ENCODE data around the gene CFAP119.

Gene CFAP119

GRCh38 chr16:30786936-30787612 is 25.2 kb upstream of the CFAP119 start, which contains the start of gene ZNF629:
ZNF629 (minus strand) TSS chr16:30787205; CDS start chr16:30784482, 2,723 bp downstream.
- Histone ChIP-seq H3K9me3 (ENCODE audit: low read length) (no peaks in the 10 kb centered on the region), H3K36me3 (ENCODE audit: insufficient read depth, low read length) (peaks cover 26% of the 10 kb centered on the region), H3K4me1 (ENCODE audit: insufficient read depth, low read length) (peaks cover 17% of the 10 kb centered on the region), H2AFZ (ENCODE audit: low read depth, low read length) (peak within 1 kb of the TSS; percentile 86), H3K27me3 (ENCODE audit: insufficient read depth, low read length) (no peaks in the 10 kb centered on the region), H3K4me3 (ENCODE audit: low read length) (peak within 1 kb of the TSS; percentile 95)

GRCh38 chr16:30786115-30786935 is 24.5 kb upstream of the CFAP119 start:
- H2AFZ ChIP-seq (ENCODE audit: low read depth, low read length): no peak overlapping the region
- H3K4me1 ChIP-seq (ENCODE audit: insufficient read depth, low read length): peaks cover 17% of the 10 kb centered on the region
- no peaks in the 10 kb centered on the region for H3K9me3 ChIP-seq (ENCODE audit: low read length)
- no peaks in the 10 kb centered on the region for H3K27me3 ChIP-seq (ENCODE audit: insufficient read depth, low read length)
- peaks cover 33% of the 10 kb centered on the region for H3K36me3 ChIP-seq (ENCODE audit: insufficient read depth, low read length)
- peak overlapping the region; percentile 95 for H3K4me3 ChIP-seq (ENCODE audit: low read length)

DNA sequence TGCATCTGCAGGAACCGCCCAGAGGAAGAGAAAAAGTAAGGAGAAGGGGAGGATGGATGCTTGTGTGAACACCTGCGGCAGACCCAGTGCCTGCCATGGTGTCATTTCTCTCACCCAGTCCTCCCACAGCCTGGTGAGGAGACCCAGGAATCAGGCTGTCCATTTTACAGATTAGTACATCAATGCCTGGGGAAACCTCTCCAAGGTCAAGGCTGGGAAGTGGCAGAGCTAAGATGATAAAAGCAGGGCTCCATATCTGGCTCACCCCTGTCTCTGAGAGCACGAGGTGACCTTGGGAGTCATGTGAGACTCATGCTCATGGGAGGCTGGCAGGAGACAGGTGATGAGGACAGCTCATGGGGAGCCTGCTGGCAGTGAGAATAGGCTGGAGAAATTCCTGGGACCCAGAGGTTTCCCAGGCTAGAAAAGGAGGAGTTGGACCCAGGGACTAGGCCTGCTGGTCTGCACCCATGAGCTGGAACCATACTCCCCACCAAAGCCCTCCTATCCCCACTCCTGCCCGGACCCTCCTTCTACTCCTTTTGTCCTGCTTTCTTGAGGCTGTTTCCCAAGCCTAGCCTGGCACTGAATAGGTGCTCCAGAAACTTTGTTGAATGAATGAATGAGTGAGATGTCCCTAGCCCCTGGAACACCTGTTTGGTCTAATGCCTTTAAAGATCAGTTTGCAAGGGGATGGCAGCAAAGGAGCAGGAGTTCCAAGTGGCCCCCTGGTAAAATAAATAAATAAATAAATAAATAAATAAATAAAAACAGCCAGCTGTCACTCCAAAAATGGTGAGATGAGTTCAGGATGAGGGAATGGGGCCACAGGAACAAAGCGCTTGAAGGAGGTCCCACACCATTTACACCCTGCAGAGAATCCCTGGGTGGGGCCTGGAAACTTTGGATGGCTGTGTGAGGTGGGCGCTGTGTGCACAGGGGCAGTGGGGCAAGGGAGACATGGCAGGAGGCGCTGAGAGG is 23.6 kb upstream of the CFAP119 start:
- no peak overlapping the region for H2AFZ ChIP-seq (ENCODE audit: low read depth, low read length)
- peaks cover 36% of the 10 kb centered on the region for H3K36me3 ChIP-seq (ENCODE audit: insufficient read depth, low read length)
- peak overlapping the region; percentile 95 for H3K4me3 ChIP-seq (ENCODE audit: low read length)
- peaks cover 17% of the 10 kb centered on the region for H3K4me1 ChIP-seq (ENCODE audit: insufficient read depth, low read length)
- H3K27me3 ChIP-seq (ENCODE audit: insufficient read depth, low read length): no peaks in the 10 kb centered on the region
- no peaks in the 10 kb centered on the region for H3K9me3 ChIP-seq (ENCODE audit: low read length)

DNA sequence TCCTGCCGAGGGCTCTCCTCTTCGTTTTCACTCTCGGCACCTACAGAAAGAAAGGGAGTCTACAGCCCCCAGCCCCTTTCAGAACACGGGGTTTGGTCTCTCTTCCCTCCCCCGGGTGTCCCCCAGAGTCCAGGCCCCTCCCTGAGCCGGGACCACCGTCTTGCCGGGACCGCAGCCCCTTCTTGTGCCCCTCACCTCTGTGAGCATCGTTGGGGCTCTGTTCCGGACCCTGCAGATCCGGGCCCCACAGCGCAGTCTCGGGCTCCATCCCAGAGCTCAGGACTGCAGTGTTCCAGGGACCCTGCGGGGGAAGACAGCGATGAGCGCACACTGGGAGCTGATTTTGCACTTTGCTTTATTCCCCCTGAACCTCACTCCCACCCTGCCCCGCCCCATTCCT is 22.4 kb upstream of the CFAP119 start:
- Histone ChIP-seq H3K9me3 (ENCODE audit: low read length) (no peaks in the 10 kb centered on the region), H3K4me1 (ENCODE audit: insufficient read depth, low read length) (peaks cover 17% of the 10 kb centered on the region), H3K4me3 (ENCODE audit: low read length) (no peak overlapping the region), H3K27me3 (ENCODE audit: insufficient read depth, low read length) (no peaks in the 10 kb centered on the region), H3K36me3 (ENCODE audit: insufficient read depth, low read length) (peaks cover 43% of the 10 kb centered on the region), H2AFZ (ENCODE audit: low read depth, low read length) (no peak overlapping the region)

DNA sequence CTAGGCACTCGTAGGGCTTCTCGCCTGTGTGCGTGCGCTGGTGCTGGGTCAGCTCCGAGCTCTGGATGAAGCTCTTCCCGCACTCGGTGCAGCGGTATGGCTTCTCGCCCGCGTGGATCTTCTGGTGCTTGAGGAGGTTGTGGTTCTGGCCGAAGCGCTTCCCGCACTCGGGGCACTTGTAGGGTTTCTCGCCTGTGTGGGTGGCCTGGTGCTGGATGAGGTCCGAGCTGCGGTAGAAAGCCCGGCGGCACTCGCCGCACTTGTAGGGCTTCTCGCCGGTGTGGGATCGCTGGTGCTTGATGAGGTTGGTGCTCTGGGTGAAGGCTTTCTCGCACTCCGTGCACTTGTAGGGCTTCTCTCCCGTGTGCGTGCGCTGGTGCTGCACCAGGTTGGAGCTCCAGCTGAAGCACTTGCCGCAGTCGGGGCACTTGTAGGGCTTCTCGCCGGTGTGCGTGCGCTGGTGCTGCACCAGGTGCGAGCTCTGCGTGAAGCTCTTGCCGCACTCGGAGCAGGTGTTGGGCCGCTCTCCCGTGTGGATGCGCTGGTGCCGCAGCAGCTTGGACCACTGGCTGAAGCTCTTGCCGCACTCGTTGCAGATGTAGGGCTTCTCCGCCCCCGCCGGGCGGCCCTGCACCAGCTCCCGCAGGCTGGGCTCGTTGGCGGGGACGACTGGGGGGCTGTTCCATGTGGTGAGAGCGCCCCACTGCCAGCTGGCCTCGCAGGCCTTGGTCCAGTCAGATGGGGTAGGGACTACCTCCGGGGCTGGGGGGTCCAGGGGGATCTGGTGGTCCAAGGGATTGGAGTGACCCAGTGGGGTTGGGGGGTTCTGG is 21.6 kb upstream of the CFAP119 start:
- peaks cover 18% of the 10 kb centered on the region for H3K4me1 ChIP-seq (ENCODE audit: insufficient read depth, low read length)
- H3K27me3 ChIP-seq (ENCODE audit: insufficient read depth, low read length): no peaks in the 10 kb centered on the region
- no peaks in the 10 kb centered on the region for H3K9me3 ChIP-seq (ENCODE audit: low read length)
- no peak overlapping the region for H3K4me3 ChIP-seq (ENCODE audit: low read length)
- H3K36me3 ChIP-seq (ENCODE audit: insufficient read depth, low read length): peaks cover 43% of the 10 kb centered on the region
- H2AFZ ChIP-seq (ENCODE audit: low read depth, low read length): no peak overlapping the region

DNA sequence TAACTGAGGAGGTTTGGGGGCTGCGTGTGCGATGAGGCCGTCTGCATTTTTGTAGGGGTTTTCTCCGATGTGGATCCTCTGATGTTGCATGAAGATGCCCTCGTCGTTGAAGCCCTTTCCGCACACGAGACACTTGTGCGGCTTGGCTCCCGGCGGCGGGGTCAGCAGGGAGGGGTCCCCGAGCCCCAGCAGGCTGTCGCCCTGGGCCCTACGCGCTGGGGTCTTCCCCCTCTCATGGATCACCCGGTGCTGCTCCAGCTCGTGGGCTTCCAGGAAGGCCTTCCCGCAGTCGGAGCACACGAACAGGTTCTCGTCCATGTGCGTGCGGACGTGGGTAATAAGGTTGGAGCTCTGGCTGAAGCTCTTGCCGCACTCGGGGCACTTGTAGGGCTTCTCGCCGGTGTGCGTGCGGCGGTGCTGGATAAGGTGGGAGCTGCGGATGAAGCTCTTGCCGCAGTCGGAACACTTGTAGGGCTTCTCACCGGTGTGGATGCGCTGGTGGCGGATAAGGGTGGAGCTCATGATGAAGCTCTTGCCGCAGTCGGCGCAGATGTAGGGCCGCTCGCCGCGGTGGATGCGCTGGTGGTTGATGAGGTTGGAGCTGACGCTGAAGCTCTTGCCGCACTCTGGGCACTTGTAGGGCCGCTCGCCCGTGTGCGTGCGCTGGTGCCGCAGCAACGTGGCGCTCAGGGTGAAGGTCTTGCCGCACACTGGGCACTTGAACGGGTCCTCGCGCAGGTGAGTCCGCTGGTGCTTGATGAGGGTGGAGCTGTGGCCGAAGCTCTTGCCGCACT is 20.8 kb upstream of the CFAP119 start:
- Histone ChIP-seq H3K9me3 (ENCODE audit: low read length) (no peaks in the 10 kb centered on the region), H3K36me3 (ENCODE audit: insufficient read depth, low read length) (peaks cover 43% of the 10 kb centered on the region), H3K4me1 (ENCODE audit: insufficient read depth, low read length) (peaks cover 22% of the 10 kb centered on the region), H3K4me3 (ENCODE audit: low read length) (no peak overlapping the region), H2AFZ (ENCODE audit: low read depth, low read length) (no peak overlapping the region), H3K27me3 (ENCODE audit: insufficient read depth, low read length) (no peaks in the 10 kb centered on the region)

DNA sequence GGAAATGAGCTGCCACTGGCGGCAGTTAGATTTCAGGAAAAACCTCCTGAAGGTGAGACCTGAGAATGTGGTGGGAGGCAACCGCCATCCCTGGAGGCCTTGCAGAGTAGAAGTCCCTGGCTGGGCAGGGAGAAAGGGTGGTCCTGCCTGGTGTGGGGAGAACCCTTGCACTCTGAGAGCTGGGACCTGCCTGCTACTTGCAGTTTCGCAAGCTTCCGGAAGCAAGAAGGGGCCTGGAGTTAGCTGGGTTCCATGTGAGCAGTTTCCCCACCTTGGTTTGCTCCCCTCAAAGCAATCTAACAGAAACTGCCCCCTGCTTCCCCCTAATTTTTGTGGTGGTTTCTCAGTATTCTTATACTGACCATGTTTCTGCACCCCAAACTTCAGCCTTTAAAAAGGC is 18.7 kb upstream of the CFAP119 start:
- peaks cover 43% of the 10 kb centered on the region for H3K36me3 ChIP-seq (ENCODE audit: insufficient read depth, low read length)
- H3K4me3 ChIP-seq (ENCODE audit: low read length): no peak overlapping the region
- H3K27me3 ChIP-seq (ENCODE audit: insufficient read depth, low read length): no peaks in the 10 kb centered on the region
- H3K4me1 ChIP-seq (ENCODE audit: insufficient read depth, low read length): peaks cover 17% of the 10 kb centered on the region
- no peaks in the 10 kb centered on the region for H3K9me3 ChIP-seq (ENCODE audit: low read length)
- H2AFZ ChIP-seq (ENCODE audit: low read depth, low read length): no peak overlapping the region

DNA sequence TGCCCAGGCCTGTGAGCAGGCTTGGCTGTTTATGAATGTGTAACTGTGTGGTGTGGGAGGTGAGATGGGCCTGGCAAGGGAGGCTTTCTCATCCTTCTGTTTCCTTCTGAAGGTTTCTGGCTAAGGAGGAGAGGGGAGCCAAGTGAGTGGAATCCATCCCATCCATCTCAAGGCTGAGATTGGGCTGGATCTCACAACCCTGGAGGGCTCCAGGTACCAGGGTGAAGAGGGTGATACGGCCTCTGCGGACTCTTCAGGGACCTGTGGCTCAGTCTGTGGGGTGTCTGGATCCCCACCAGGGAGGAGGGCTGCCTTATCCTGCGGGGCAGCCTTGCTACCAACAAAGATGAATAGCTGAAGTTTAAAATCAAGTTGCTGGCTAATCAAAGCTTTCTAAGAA is 18.2 kb upstream of the CFAP119 start:
- H3K36me3 ChIP-seq (ENCODE audit: insufficient read depth, low read length): peaks cover 37% of the 10 kb centered on the region
- no peaks in the 10 kb centered on the region for H3K9me3 ChIP-seq (ENCODE audit: low read length)
- H3K27me3 ChIP-seq (ENCODE audit: insufficient read depth, low read length): no peaks in the 10 kb centered on the region
- no peak overlapping the region for H2AFZ ChIP-seq (ENCODE audit: low read depth, low read length)
- H3K4me1 ChIP-seq (ENCODE audit: insufficient read depth, low read length): peaks cover 16% of the 10 kb centered on the region
- no peak overlapping the region for H3K4me3 ChIP-seq (ENCODE audit: low read length)

GRCh38 chr16:30779596-30779995 is 17.7 kb upstream of the CFAP119 start:
- no peaks in the 10 kb centered on the region for H3K9me3 ChIP-seq (ENCODE audit: low read length)
- H3K4me3 ChIP-seq (ENCODE audit: low read length): no peak overlapping the region
- peaks cover 36% of the 10 kb centered on the region for H3K36me3 ChIP-seq (ENCODE audit: insufficient read depth, low read length)
- no peaks in the 10 kb centered on the region for H3K27me3 ChIP-seq (ENCODE audit: insufficient read depth, low read length)
- H2AFZ ChIP-seq (ENCODE audit: low read depth, low read length): no peak overlapping the region
- peaks cover 18% of the 10 kb centered on the region for H3K4me1 ChIP-seq (ENCODE audit: insufficient read depth, low read length)

- Histone ChIP-seq H3K9me3 (ENCODE audit: low read length) (no peaks in the 10 kb centered on the region), H3K4me1 (ENCODE audit: insufficient read depth, low read length) (peaks cover 21% of the 10 kb centered on the region), H2AFZ (ENCODE audit: low read depth, low read length) (no peak overlapping the region), H3K4me3 (ENCODE audit: low read length) (no peak overlapping the region), H3K36me3 (ENCODE audit: insufficient read depth, low read length) (peaks cover 41% of the 10 kb centered on the region), H3K27me3 (ENCODE audit: insufficient read depth, low read length) (no peaks in the 10 kb centered on the region)
Measured at GRCh38 chr16:30778549-30779244, 16.8 kb upstream of the CFAP119 start.

- Histone ChIP-seq H3K36me3 (ENCODE audit: insufficient read depth, low read length) (peaks cover 41% of the 10 kb centered on the region), H3K9me3 (ENCODE audit: low read length) (no peaks in the 10 kb centered on the region), H3K4me3 (ENCODE audit: low read length) (no peak overlapping the region), H3K4me1 (ENCODE audit: insufficient read depth, low read length) (peaks cover 21% of the 10 kb centered on the region), H2AFZ (ENCODE audit: low read depth, low read length) (no peak overlapping the region), H3K27me3 (ENCODE audit: insufficient read depth, low read length) (no peaks in the 10 kb centered on the region)
Measured at GRCh38 chr16:30777591-30778297, 15.9 kb upstream of the CFAP119 start.
